Right lobe of liver (tissue), 4 donors: Measurements from ENCODE around the gene INS.

Experiments
- POLR2A ChIP-seq: fragments of 450-650 bp; IDR thresholded peaks from one replicate; pipeline ENCODE4 v1.6.1; 2017; ENCODE audit warnings: antibody characterized with exemption, mild to moderate bottlenecking
- TF ChIP-seq, protein P1 (sequence below), 4 donors: fragments of 200-600 bp in 3 of 4; fragments of 450-650 bp in 1 of 4; IDR thresholded peaks; one replicate each; pipeline versions ENCODE4 v1.5.1 to v1.8.0; 2016 to 2022; ENCODE audit warnings: antibody characterized with exemption in 4 of 4, mild to moderate bottlenecking in 2 of 4
- donor health status: DM: no; HTN: no; CAD: no.
- donor health status: DM: no; HTN: no; CAD: no.
- donor health status: DM: no; HTN: yes; CAD: no.

DNA sequence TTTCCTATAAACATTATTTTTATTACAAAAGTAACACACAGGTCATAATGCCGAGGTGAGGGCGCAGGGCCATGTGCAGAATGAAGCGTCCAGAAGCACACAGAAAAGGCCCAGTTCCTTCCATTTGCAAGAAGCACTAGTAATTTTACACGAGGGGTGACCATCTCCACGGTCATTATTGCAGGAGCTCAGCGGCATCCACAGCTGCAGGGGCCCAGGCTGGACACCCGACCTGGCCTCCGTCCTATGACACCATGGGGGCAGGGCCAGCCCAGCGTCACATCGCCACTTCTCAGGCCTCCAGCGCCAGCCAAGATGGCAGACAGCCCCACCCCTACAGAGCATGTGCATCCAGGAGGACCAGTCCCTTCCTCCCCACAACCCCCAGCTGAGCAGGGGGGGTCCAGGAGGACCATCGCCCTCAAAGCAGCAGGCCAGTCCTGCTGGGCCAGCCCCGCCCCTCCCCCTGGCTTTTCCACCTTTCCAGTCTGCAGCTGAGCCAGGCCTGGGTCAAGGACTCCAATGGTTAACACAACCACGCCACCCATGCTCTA lies 25.3 kb downstream of the INS start:
- TF ChIP-seq, protein P1, sequence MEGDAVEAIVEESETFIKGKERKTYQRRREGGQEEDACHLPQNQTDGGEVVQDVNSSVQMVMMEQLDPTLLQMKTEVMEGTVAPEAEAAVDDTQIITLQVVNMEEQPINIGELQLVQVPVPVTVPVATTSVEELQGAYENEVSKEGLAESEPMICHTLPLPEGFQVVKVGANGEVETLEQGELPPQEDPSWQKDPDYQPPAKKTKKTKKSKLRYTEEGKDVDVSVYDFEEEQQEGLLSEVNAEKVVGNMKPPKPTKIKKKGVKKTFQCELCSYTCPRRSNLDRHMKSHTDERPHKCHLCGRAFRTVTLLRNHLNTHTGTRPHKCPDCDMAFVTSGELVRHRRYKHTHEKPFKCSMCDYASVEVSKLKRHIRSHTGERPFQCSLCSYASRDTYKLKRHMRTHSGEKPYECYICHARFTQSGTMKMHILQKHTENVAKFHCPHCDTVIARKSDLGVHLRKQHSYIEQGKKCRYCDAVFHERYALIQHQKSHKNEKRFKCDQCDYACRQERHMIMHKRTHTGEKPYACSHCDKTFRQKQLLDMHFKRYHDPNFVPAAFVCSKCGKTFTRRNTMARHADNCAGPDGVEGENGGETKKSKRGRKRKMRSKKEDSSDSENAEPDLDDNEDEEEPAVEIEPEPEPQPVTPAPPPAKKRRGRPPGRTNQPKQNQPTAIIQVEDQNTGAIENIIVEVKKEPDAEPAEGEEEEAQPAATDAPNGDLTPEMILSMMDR (IDR thresholded peaks at IDR 0.05), result no peak
- TF ChIP-seq POLR2A, result no peak
